Adrenal gland (tissue), 5 donors: Measurements from ENCODE around the gene ADAMTS12.

ENCODE experiments used
- POLR2A ChIP-seq, 2 donors: fragments of 450-650 bp; IDR thresholded peaks; one replicate each; pipeline ENCODE4 v1.6.1; 2017; ENCODE audit warnings: antibody characterized with exemption in 2 of 2, mild to moderate bottlenecking in 2 of 2, moderate library complexity in 1 of 2
- TF ChIP-seq, protein P1 (sequence below), 6 experiments: fragments of 450-650 bp in 4 of 6; fragments of 200-600 bp in 2 of 6; sonication (generic) in 1 of 6; IDR thresholded peaks; 1 replicate in 5 of 6; 2 replicates in 1 of 6; pipeline versions ENCODE4 v1.5.1 to v1.8.0; 2016 to 2021; ENCODE audit warnings: antibody characterized with exemption in 6 of 6, mild to moderate bottlenecking in 2 of 6, moderate library complexity in 1 of 6
- donor health status: DM: no; HTN: no; CAD: no.

- TF ChIP-seq, protein P1, sequence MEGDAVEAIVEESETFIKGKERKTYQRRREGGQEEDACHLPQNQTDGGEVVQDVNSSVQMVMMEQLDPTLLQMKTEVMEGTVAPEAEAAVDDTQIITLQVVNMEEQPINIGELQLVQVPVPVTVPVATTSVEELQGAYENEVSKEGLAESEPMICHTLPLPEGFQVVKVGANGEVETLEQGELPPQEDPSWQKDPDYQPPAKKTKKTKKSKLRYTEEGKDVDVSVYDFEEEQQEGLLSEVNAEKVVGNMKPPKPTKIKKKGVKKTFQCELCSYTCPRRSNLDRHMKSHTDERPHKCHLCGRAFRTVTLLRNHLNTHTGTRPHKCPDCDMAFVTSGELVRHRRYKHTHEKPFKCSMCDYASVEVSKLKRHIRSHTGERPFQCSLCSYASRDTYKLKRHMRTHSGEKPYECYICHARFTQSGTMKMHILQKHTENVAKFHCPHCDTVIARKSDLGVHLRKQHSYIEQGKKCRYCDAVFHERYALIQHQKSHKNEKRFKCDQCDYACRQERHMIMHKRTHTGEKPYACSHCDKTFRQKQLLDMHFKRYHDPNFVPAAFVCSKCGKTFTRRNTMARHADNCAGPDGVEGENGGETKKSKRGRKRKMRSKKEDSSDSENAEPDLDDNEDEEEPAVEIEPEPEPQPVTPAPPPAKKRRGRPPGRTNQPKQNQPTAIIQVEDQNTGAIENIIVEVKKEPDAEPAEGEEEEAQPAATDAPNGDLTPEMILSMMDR (IDR thresholded peaks at IDR 0.05), result no peak
- no peak for TF ChIP-seq POLR2A (IDR thresholded peaks at IDR 0.05)
These were observed 328.3 kb downstream of the ADAMTS12 start for GRCh38 chr5:33563530-33563929.
